Islet of Langerhans (tissue), 1 donor: ENCODE data around the gene GNG7.
A peak's percentile ranks its signal among the peaks of the same experiment; 100 is the strongest.
"Not testable (repeated sequence)": the region's sequence is repeated elsewhere in the genome, so short reads cannot be mapped to it uniquely, and the experiment has no call there.

Experiments
- FAIRE-seq: peaks from one replicate; lab custom pipeline; 2011; peaks lifted over from hg19 to GRCh38; lab: Jason Lieb, UNC

GNG7 gene

GRCh38 chr19:2507109-2507508, 195.4 kb downstream of the GNG7 start:
- FAIRE-seq: peak; percentile 97

DNA sequence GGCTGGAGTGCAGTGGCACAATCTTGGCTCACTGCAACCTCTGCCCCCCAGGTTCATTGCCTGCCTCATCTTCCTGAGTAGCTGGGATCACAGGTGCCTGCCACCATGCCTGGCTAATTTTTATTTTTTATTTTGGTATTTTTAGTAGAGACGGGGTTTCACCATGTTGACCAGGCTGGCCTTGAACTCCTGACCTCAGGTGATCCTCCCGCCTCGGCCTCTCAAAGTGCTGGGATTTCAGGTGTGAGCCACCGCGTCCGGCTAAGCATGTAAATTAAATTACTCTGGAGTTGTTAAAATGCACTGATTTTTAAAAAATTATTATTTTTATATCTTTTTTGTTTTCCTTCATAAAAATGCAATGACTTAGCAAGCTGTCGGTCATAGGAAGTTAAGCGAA, 195.8 kb downstream of the GNG7 start:
- not testable (repeated sequence) for FAIRE-seq

GRCh38 chr19:2503521-2504109, 198.9 kb downstream of the GNG7 start:
- no peak for FAIRE-seq

- no peak for FAIRE-seq
Measured at GRCh38 chr19:2500841-2501261, 201.6 kb downstream of the GNG7 start.

GRCh38 chr19:2500156-2500555, 202.3 kb downstream of the GNG7 start:
- no peak for FAIRE-seq

DNA sequence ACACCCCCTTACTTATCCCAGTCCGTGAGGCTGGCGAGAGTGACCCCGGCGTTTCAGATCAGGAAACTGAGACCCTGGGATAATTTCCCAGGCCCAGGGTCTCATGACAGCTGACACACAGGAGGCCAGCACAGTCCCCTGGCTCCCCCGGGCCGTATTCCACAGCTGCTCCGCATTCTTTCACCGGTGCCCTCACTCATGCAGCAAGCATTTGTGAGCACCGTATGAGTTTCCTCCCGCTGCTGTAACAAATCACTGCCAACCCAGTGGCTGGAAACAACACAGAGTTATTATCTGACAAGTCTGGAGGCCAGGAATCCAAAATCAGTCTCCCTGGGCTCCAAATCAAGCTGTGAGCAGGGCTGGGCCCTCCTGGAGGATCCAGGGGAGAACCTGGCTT, 205.3 kb downstream of the GNG7 start:
- FAIRE-seq: no peak

DNA sequence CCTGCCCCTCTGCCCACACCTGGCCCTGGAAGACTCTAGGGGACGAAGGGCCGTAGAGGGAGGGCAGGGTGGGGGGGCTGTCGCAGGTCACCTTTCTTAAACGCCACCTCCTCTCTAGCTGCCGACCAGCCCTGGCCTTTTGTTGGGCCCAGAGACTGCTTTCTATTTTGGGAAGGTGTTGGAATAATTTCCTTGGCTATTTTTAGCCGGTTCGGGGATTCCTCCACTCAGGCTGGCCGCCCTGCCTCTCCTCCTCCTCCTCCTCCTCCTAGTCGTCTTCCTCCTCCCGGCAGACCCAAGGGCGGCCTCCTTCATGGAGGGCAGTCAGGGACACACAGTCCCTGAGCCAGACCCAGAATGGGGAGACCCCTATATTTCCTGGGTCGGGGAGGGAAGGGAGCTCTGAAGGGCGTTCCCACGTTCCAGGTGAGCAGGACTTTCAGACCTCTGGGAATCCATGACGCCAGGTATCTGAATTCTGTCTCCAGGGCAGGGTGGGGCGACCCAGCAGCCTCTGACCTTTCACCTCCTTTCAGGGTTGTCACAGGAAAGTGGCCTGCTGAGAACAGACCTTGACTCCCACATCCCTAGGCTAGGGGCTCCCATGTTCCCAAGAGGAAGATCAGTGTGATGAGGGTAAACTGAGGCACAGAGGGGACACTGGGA, 206.7 kb downstream of the GNG7 start:
- no peak for FAIRE-seq

- no peak for FAIRE-seq
Measured at GRCh38 chr19:2495130-2495641, 207.3 kb downstream of the GNG7 start.

- no peak for FAIRE-seq
Measured at GRCh38 chr19:2494447-2495129, 207.9 kb downstream of the GNG7 start.

GRCh38 chr19:2494084-2494446, 208.4 kb downstream of the GNG7 start:
- FAIRE-seq: no peak

DNA sequence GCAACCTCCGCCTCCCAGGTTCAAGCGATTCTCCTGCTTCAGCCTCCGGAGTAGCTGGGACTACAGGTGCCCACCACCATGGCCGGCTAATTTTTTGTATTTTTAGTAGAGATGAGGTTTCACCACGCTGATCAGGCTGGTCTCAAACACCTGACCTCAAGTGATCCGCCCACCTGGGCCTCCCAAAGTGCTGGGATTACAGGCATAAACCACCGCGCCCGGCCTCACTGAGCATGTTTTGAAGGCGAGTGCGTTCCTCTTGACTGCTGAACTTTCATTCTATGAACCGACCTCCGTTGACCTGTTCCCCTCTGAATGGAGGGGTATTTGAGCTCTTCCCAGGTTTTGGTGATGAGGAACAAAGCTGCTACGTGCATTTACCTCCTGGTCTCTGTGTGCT, 209.0 kb downstream of the GNG7 start:
- FAIRE-seq: not testable (repeated sequence)

DNA sequence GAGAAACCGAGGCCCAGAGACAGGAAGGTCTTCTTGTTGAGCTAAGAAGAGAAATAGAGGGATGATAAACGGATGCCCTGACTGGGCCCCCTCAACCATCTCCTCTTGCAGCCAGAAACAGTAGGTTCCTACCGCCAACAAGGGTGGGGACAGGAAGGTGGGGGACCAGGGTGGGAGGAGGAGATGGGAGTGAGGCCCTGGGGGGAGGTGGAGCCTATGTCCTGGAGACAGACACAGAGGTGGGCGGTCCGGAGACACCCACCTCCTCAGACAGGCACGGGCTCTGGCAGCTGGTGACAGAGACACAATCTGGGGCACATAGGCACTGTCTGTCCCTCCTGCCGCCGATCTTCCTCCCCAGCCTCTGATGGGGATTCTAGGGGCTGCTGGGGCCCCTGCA, 209.6 kb downstream of the GNG7 start:
- FAIRE-seq: no peak

DNA sequence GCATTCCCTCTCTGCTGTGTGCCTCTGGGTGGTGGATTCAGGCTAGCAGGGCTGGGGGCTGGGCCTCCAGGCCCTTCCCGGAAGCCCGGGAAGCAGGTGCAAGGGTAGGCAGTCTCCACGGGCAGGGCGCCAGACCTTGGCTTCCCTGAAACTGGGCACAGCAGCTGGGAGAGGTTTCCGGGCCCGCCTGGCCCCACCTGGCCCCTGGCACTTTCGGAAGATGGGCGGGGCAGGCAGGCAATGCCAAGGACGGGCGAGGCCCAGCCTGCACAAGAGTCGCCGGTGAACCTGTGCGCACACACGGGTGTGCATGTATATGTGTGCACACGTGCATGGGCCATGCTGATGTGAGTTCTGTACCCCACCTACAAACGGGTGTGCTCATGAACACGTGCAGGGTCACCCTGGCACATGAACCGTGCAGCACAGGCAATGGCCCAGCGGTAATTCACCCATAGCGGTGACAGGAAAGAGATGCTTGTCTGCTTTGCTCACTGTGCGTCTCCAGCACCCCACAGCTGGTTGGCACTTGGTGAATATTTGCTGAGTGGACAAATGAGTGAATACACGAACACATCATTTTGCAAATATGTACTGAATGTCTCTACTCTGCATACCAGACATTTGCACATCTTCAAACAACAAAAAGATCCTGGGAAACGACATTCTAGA, 211.2 kb downstream of the GNG7 start:
- no peak for FAIRE-seq

- FAIRE-seq: no peak
Measured at GRCh38 chr19:2490659-2491058, 211.8 kb downstream of the GNG7 start.

DNA sequence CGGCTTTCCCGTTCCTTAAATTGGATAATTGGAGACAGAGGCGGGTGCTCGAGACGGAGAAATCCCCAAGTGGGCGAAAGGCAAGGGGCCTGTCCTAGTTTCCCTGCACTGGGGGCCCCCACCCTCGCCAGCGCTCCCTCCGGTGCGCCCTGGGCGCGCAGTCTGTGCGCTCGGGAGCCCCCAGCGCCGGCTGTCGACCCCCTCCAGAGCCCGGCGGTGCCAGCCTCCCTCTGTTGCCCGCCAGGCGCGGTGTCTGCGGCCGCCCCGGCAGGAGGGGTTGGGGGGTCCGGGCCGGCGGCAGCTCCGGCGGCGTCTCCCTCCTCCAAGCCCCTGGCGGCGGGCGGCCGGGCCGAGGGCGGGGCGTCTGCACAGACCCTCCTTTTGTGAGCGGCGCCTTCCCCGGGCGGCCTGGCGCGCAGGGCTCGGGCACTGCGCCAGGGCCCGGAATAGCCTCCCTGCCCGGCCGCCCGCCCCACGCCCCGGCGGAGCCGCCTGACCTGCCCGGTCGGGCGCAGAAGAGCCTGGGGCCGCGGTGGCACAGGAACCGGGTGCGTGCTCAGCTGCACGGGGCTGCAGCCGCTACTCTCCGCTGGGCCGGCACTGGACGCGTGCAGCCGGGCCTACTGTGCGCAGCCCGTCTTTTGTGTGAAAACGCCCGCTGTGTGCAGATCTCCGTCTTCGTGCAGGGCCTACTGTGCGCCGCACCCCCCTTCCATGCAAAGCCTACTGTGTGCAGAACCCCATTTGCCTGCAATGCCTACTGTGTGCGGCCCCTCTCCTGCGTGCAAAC, 213.4 kb downstream of the GNG7 start:
- no peak for FAIRE-seq

- no peak for FAIRE-seq
Measured at GRCh38 chr19:2488405-2488941, 214.0 kb downstream of the GNG7 start.

DNA sequence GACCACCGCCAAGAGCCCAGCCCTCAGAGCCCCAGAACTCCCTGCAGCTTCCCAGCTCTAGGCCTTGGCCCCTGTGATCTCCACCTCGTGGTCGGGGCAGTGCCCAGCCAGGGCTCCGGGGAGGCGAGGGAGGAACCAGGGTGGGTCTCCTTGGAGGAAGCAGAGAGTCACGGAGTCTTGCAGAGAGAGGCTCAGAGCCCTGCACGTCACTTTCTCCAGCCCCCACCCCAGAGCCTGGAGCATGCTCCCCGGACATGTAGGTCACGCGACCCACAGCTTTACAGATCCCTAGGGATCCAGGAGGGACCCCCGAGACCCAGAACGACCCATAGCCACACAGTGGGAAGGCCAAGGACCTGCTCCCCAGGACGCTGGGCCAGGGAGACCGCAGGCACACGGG, 214.7 kb downstream of the GNG7 start:
- FAIRE-seq: no peak

DNA sequence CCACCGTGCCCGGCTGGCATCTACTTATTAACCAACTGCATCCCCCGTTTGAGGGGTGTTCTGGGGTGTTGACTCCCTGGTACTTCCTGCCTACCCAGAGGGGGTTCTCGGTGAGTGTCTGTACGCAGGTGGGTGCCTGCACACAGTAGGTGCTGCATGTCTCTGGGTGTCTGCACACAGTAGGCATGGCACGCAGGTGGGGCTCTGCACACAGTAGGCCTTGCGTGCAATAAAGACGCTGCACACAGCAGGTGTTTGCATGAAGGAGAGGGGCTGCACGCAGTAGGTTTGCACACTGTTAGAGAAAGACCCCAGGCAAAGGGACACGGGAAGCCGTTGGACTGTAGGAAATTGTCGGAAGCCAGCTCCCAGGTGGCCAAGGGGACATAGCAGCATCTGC, 215.4 kb downstream of the GNG7 start:
- FAIRE-seq: no peak

DNA sequence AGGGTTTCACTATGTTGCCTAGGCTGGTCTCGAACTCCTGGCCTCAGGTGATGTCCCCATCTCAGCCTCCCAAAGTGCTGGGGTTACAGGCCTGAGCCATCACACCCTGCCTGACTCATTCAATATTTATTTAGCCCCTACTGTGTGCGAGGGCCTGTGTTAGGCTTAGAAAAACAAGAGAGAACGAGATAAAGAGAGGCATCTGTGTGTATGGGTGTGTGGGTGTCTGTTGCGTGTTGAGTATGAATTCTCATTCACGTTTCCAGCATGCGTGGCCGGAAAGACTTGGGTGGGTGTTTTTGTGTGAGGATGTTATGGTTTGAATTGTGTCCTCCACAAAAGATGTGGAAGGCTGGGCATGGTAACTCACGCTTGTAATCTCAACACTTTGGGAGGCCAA, 217.1 kb downstream of the GNG7 start:
- no peak for FAIRE-seq

DNA sequence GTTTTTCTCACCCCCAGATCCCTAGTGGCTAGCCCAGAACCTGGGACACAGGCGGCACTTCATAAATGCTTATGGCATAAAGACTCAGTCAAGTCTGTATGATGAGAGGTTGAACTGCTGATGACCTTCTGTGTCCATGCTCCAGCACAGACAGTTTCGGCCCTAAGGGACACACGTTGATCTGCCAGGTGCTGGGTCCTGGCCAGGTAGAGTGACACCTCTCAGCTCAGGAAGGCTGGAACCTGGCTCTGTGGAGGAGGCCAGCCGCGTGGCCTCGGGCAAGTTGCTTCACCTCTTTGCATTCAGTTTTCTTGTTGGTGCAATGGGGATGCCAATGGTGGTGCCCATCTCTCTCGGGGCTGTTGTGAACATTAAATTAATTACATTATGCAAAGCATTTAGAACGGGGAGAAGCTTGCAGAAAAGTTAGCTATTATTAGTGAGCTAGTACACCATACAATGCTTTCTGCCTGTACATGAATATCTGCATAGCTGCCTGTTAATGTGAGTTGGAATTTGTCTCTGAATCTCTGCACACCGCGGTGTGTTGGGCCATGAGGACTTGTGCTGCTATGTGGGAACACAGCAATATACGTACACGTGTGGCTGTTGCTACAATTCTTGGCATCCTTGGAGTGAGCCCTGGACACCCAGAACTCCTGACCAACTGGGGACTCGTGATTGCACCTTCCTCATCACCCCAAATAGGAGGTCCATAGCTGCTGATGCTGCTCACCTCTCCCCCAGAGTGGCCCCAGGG, 218.1 kb downstream of the GNG7 start:
- no peak for FAIRE-seq

DNA sequence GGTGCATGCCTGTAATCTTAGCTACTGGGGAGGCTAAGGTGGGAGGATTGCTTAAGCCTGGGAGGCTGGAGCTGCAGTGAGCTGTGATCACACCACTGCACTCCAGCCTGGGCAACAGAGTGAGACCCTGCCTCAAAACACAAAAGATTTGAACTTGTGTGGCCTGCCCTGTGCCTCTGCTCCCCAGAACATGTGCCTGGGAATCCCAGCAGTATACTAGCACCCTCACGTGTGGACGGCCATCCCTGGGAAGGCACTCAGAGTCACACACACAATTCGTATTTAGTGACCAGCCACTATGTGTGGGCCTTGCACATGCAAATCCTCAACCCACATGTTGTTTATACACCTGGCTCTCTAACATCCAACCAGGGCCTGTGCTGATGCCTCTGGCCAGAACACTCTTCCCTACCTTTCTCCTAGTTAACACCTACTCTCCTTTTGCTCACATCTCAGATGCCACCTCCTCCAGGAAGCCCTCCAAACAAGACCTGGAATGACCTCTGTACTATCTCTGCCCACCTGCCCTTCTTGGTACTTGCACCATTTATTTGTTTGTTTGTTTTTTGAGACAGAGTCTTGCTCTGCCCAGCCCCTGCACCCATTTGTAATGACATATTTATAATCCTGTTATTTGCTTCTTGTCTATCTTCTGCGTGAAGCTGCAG, 218.9 kb downstream of the GNG7 start:
- no peak for FAIRE-seq
